Muscle of arm (tissue), 12 donors: ENCODE measurements around the gene MRM1. TPM values are rescaled to one million over a fixed set of nuclear protein-coding genes. Genes with fewer than 3 reads are reported as not detected.
A peak's percentile ranks its signal among the peaks of the same experiment; 100 is the strongest.

Source experiments
- DNase-seq: peaks from one replicate; pipeline ENCODE4 v3.0.0-alpha.2; 2013
- polyA plus RNA-seq, 12 donors: library from polyadenylated mRNA; unstranded; fragments of 120-200 nt; gene quantifications; one replicate each; pipeline ENCODE4 v1.2.1, GENCODE V29; 2013; ENCODE audit not compliant: insufficient read length in 12 of 12

MRM1 gene
- polyA plus RNA-seq, 12 donors = 3.0 to 4.8 (median 3.4) TPM; not detected in 2

DNA sequence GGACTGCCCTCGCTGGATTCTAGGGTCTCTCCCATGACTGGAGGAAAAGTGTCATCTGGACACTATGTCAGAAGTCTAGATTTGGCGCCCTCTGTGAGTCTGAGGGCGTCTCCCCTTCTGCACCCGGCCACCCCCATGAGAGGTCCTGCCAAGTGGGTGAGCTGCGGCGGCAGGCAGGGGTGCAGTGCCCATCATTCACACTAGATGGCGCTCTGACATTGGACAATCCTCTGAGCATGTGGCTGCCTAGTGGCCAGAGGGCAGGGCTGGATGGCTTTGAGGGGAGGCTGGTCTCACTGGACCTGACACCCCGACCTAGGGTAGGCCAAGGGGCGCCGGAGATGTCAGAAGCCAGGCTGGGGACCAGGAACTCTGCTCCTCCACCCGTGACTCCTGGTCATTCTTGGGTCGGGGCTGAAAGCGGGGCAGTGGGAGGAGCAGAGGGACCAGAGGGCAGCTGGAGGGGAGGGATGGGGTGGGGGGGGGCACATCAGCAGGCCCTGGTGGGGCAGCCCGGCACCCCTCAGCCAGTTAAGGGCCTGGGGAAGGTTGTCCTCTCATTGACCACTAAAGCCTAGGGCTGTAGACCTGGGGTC lies 28.0 kb downstream of the MRM1 start:
- DNase-seq = peak; percentile 69

DNA sequence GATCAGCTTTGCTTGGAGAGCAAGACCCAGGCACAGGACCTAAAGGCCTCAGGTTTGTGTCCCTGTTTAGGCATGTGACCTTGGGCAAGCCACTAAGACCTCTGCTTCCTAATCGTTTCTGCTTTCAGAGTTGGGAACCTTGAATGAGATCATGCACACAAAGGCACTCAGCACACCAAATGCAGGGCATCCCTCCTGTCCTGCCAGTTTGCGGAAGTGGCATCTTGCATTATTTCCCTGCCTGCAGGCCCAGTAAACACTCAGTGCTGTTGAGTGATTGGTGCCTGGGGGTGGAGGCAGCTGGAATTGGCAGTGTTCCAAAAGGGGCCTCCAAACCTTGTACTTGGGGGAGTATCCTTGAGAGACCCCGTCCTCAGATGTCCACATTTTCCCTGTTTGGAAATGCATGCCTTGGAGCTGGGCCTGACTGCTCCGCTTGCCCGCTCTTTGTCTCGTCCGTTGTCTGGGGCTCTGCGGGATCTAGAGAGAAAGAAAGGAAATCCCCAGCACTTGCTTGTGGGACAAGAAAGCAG lies 28.7 kb downstream of the MRM1 start:
- no peak for DNase-seq

DNA sequence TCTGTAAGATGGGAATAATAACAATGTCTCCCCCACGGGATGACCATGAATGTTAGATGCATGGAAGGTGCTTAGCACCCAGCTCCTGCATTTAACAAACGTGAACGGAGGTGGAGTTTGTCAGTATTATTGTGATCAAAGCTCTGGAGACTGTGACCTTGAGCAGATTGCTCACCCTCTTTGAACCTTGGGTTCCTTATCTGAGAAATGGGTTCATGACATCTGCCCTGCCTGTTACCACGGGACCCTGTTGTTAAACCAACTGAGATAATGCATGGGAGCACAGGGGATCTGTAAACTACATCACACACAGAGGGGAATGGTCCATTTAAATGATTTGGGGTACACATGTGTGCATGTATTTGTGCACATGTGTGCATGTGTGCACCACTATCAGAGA lies 29.6 kb downstream of the MRM1 start:
- no peak for DNase-seq

DNA sequence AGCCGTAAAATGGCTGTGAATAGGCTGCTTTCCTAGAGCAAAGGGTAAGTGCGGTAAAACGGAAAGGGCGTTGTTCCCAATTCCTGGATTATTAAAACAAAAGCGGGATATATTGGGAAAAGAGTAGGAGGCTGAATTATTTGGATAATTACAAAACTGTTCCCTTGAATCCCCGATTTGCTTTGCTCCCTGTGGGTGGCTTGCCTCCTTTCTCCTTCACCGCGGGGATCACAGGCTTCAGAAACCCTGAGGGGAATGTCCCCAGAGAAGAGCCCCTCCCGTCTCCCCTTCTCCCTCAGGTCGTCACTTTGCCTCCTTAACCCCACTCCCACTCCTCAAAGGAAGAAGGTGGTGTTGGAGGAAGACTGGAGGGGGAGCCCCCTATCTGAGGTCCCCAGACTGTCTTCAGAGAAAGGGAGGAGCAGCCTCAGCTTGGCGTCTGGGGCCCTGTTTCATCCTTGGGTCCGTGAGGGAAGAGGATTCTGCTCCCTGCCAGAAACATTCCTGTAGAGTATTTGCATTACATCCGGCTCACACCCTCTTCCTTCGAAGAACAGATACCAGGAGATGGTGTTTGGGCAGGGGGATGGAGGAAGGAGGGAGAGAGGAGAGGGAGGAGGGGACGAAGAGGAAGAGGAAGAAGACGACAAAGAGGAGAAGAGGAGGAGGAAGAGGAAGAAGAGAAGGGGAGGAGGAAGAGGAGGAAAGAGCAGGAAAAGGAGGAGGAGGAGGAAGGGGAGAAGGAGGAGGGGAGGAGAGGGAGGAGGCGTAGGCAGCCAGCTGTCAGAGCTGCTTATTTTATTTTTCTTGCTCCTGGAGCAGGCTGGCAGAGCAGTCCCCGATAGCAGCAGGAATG lies 31.8 kb downstream of the MRM1 start:
- DNase-seq = no peak

DNA sequence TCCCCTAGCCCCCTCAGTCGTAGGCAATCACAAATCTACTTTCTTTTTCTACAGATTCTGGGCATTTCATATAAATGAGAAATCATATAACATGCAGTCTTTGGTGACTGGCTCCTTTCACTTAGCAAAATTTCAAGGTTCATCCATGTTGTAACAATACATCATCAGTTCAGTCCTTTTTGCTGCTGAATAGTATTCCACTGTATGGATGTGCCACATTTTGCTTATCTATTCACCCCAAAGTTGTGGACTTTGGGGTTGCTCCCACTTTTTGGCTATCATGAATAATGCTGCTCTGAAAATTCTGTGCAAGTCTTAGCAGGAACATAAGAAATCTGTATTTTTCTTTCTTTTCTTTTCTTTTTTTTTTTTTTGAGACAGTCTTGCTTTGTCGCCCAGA lies 39.0 kb downstream of the MRM1 start:
- DNase-seq = no peak

DNA sequence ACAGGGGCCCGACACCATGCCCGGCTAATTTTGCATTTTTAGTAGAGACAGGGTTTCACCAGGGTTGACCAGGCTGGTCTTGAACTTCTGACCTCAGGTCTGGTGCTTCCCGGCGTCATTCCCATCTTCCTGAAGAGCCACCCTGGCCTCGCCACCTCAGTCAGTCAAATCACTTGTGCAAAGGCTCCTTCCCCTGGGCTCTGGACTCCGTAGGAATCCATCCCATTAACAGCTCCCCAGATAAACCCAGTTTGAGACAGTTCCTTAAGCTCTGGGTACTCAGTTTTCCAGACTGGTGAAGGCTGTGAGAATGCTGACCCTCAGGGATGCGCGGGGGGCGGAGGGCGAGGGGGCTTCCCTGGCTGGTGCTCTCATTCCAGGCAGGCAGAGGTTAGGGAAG lies 39.5 kb downstream of the MRM1 start:
- no peak for DNase-seq

DNA sequence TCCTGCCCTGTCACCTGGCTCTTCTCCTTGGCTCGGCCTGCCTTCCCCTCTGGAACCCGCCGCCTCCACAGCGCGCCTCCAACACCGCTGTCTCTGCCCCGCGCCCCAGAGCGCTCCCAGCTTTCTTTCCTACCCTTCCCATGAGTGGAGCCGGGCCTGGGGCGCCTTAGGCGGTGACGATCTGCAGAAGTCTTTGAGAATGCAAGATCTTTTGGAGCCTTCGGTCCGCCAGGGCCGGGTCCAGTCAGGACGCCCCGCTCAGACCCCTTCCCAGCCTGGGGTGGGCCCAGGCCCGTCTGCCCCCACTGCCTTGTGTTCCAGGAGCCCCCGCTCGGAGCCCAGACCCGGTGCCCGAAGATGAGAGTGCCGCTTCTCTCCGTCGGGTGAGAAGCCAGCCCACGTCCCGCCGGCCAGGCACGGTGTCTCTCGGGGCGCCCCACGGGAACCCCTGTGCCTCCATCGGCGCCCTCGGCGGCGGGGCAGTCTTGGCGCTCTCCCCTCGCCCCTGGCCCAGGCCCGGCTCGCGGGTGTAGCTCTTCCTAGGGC lies 40.0 kb downstream of the MRM1 start:
- DNase-seq = no peak

DNA sequence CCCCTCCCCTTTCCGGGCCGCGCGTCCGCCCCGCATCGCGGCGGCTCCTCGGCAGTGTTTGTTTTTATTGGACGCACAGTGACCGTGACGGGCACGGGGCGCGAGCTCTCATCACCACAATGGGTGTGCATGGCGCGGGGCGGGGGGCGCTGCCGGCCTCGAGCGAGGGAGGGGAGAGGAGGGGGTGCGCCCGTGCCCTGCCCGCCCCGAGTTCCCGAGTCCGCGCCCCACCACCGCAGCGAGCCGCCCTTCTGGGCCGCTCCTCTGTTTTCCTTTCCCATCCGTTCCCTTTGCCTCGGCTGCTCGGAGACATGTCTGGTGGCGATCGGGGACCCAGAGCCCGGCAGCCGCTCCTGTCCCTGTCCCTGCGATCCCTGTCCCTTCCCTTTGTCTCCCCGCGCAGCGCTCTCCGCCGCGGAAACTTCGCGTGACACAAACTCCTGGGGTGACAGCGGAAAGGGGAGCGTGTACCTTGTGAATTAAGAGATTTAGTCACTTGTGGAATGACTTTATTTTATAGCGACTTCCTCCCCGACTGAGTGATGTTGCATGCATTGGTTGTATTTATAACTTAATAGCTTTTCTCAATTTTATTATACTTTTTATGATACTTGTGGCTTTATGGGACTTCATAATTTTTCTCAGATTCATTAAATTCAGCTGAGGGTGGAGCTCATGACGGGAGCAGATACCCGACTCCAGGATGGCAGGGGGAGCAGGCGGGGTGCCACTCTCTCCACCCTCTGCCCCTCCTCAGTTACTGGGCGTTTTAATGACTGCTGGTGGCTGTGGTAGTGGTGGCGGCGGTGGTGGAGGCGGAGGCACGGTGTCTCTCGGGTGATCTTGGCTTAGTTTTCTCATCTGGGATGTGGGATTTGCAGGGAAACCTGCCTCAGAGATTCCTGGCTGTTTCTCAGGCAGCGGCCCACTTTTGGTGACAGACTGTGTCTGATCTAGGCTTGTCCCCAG lies 40.8 kb downstream of the MRM1 start:
- DNase-seq = no peak

DNA sequence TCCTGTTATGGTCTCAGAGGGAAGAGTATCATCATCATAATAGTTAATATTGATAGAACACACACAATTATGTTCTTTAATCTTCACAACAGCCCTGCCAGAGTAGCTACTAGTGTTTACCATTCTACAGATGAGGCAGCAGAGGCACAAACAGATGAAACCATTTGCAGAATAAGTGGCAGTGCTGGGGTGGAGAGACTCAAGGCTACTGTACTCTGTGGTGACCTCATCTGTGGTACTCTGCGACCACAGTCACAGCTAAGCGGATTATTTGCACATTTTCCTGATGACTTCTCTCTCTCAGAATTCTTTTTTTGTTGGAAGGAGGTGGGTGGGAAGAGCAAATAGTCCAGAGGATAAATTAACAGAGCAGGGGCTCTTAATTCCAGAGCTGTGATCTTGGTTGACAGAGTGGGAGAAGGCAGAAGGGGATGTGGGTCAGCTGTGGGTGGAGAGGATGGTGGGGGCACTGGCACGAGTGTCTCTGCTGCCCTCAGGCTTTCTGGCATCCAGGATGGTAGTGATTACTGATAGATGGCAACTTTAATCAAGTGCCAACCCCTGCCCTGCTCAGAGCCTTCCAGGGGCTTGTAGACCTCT lies 41.8 kb downstream of the MRM1 start:
- no peak for DNase-seq

DNA sequence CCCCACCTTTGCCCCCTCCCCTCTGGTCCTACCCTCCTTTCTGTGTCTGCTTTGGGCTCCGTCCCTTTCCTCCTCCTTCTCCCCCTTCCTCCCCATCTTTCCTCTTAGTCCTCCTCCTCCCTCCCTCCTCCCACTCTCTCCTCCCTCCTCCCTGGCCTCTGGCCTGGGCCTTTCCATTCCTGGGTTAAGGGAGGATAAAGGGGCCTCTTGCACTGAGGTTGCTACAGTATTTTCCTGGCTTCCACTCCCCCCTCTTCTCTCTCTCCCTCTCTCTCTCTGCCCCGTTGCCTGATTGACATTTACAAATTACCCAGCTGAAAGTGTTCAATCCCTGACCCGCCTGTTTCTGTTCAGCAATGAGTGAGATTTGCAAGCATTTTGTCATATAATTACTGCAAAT lies 44.0 kb downstream of the MRM1 start:
- DNase-seq = no peak

DNA sequence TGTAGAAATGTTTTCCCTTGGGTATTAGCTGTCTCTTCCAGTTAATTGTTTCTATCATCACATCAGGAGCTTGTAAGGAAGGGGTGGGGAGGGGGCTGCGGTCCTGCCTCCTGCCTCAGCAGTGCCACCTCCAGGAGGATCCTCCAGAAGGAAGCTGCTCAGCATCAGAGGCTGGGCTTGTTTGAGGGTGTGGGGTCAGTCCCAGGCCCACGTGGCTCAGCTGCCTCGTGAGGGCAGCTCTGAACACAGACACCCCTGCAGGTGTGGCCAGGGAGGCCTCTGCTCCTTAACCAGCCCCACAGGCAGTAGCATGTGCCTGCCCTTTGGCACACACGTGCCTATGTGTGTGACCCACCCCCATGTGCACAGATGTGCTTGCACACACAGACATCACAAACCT lies 46.3 kb downstream of the MRM1 start:
- no peak for DNase-seq

DNA sequence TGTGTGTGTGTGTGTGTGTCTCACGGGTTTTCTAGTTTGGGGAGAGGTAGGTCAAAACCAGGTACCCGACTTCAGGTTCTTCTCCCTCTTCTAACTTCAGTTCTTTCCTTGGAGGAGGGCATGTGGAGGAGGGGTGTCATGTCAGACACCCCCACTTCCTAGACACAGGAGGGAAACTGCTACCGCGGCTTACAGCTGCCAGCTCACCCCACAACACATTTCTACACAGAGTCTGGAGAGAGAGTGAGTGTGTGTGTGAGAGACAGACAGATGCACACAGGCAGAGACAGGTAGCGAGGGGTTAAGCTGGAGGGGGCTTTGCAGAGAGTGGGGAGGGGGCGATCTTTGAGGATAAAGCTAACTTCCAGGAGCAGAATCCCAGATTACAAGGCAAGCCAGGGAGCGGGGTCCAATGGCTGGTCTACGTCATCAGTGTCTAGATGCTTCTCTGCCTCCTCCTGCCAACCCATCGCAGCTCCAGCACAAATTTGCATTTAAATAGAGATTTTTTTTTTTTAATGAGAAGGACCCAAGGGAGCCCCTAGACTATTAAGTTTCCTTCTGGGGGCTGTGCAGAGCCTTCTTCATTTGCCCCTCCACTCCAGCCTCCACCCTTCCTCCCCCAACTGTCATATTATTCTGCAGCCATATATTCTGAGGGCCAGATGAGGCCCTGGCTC lies 48.9 kb downstream of the MRM1 start:
- no peak for DNase-seq

DNA sequence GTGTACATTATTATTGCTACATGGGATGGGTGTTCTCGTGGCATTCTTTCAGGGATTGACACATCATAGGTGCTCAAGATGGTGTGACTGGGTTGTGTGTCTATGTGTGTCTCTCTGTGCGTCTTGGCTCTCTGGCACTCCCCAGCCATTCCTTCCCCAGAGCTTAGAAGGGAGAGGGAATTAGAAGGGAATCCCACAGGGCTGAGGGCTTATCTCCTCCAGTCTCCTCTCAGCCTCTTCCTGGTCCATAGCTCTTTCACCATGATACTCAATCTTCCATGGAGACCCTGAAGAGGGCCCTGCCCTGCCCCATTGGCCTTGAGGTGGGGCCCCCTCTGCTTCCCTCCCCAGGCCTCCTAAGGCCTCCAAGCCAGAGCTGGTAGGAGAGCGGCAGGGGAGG lies 52.0 kb downstream of the MRM1 start:
- no peak for DNase-seq

DNA sequence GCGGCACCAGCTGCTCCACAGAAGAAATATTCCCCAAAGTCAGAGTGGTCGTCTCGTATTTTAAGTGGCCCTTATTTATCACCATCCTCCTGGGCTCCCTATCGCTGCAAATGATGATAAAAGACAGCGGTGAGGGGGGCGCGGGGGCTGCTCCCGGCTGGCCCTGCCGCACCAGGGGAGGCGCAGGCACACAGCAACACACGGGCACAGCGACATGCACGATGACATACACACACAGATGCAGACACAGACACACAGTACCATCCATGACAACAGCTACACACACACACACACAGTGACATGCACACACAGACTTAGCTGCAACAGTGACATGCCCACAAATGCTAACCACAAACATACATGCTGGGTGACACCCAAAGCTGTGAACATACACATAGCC lies 52.5 kb downstream of the MRM1 start:
- DNase-seq = no peak

DNA sequence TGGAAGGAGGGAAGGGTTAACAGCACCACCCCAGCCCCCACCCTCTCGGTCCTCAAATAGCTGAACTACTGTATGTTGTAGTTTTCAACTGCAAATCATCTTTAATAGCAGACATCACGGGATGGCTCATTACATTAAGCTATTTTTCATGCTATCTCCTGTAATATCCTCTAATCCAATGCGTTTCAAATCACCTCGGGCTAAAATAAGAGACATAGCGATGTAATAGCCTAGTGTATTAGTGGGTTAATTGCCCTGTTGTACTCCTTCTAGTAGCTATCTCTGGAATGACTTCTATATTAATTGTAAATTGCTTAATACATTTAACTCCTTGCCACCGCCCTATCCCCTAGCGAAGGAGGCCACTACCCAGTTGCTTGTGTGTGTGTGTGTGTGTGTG lies 54.3 kb downstream of the MRM1 start:
- no peak for DNase-seq

DNA sequence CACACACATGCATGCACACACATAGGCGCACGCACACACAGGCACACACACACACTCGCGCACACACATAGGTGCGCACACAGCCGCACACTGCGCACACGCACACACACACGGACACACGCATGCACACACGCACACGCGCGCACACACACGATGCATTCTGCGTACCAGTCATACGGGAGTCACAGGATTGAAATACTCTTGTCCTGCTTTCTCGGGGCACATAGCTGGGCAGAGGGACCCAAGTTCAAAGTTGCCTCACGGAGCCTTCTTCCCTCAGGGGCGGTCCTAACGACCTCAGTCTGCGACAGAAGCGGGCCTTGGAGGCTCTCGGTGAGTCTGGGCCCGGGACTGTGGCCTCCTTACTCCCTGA lies 56.0 kb downstream of the MRM1 start:
- DNase-seq = no peak

DNA sequence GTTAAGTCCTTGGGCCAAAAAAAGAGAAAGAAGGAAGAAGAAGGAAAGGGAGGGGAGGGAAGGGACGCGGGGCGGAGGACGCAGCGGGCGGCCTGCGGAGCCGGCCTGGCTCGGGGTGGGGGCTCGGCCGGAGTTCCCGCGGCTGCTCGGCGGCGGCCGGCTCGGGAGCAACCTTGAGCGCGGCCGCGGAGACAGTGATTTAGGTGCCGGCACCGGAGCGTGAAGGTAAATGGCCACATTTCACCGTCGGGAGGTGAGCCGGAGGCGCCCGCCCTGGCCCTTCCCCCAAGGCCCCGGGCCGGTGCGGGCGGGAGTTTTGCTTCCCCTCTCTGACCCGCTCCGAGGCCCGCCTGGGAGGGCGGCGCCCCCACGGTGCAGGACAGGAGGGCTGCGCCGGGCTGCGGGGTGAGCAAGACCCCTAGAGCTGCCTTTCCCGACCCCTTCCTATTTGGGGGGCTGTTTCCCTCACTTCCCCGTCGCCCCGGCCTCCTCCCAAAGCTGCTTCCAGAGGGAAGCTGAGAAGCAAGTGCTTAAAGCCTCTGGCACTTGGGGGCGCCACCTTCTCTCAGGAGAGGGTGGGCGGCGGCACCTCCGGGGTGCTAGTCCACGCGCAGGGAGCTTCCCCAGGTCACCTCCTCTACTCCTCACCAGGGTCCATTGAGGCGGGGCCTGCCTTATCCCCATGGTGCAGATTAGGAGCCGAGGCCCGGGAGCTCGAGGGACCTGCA lies 56.5 kb downstream of the MRM1 start:
- no peak for DNase-seq
